HepG2 (cell line): ENCODE data around the gene ENG. TPM values are rescaled to one million over a fixed set of nuclear protein-coding genes. Genes with fewer than 3 reads are reported as not detected.

Experiments
- ATF7-NPFF ChIP-seq: sonication (generic); formaldehyde crosslinking; IDR thresholded peaks from 2 replicates; pipeline ENCODE4 v1.8.1; 2023; ENCODE audit warnings: mild to moderate bottlenecking, low read depth, missing genetic modification reagents, moderate library complexity
- HMG20A ChIP-seq: IDR thresholded peaks from 2 replicates; pipeline ENCODE4 v1.6.1; 2016; ENCODE audit warnings: borderline replicate concordance
- MTA1 ChIP-seq: sonication (generic); formaldehyde crosslinking; IDR thresholded peaks from 2 replicates; pipeline ENCODE4 v1.4.0; 2020; ENCODE audit warnings: missing genetic modification reagents, mild to moderate bottlenecking, borderline replicate concordance
- MYC ChIP-seq: sonication (generic); formaldehyde crosslinking; IDR thresholded peaks from 2 replicates; pipeline ENCODE4 v1.9.0; 2021; ENCODE audit warnings: missing genetic modification reagents, borderline replicate concordance
- NFYC ChIP-seq: IDR thresholded peaks from 2 replicates; pipeline ENCODE4 v1.6.1; 2016; ENCODE audit warnings: missing genetic modification reagents, missing compliant biosample characterization
- SUZ12 ChIP-seq: fragments of 150-350 bp; IDR thresholded peaks from 2 replicates; pipeline ENCODE4 v1.6.1; 2014; ENCODE audit warnings: low read depth, low read length
- TAF15 ChIP-seq: fragments of 200-400 bp; formaldehyde crosslinking; IDR thresholded peaks from one replicate; pipeline ENCODE4 v1.6.1; 2018; ENCODE audit warnings: mild to moderate bottlenecking, low read depth, low read length; ENCODE audit not compliant: poor library complexity, severe bottlenecking
- ZNF292 ChIP-seq: sonication (generic); formaldehyde crosslinking; IDR thresholded peaks from 2 replicates; pipeline ENCODE4 v1.8.1; 2022; ENCODE audit warnings: mild to moderate bottlenecking, low read depth, missing genetic modification reagents, borderline replicate concordance
- ZNF772 ChIP-seq: sonication (generic); formaldehyde crosslinking; IDR thresholded peaks from 2 replicates; pipeline ENCODE4 v1.5.0; 2020; ENCODE audit warnings: mild to moderate bottlenecking, missing genetic modification reagents
- ZSCAN25 ChIP-seq: sonication (generic); formaldehyde crosslinking; IDR thresholded peaks from 2 replicates; pipeline ENCODE4 v1.8.0; 2022; ENCODE audit warnings: mild to moderate bottlenecking, missing genetic modification reagents
- polyA plus RNA-seq, 8 experiments: library from polyadenylated mRNA; depleted of rRNA in 3 of 8; stranded (reverse) in 7 of 8; unstranded in 1 of 8; fragments of >200 nt; fragmentation: Illumina TruSeq in 4 of 8; extraction: Trizol in 4 of 8; gene quantifications; 2 replicates each; pipeline versions ENCODE4 v1.2.1 to v1.2.3, GENCODE V29; 2011 to 2016; ENCODE audit warnings: low read depth in 4 of 8, missing spikeins in 1 of 8, mixed read lengths in 1 of 8; ENCODE audit not compliant: insufficient read depth in 1 of 8
- total RNA-seq, 5 experiments: library from RNA; depleted of rRNA; stranded (reverse); fragments of >200 nt; fragmentation: Illumina TruSeq; extraction: Trizol; gene quantifications; 2 replicates each; pipeline ENCODE4 v1.2.3, GENCODE V29; 2016; ENCODE audit warnings: low read depth in 1 of 5
- TF ChIP-seq, protein P1 (sequence below), 2 experiments: fragments of 450-650 bp in 1 of 2; sonication (generic) in 1 of 2; formaldehyde crosslinking; IDR thresholded peaks; 2 replicates each; pipeline versions ENCODE4 v1.5.0 to v1.8.0; 2020 to 2022; ENCODE audit warnings: mild to moderate bottlenecking in 1 of 2, missing genetic modification reagents in 1 of 2
- TF ChIP-seq, protein P2 (sequence below): sonication (generic); formaldehyde crosslinking; IDR thresholded peaks from 2 replicates; pipeline ENCODE4 v1.8.0; 2023; ENCODE audit warnings: mild to moderate bottlenecking, missing genetic modification reagents
- TF ChIP-seq, protein P3 (sequence below): sonication (generic); formaldehyde crosslinking; IDR thresholded peaks from 2 replicates; pipeline ENCODE4 v1.9.0; 2022; ENCODE audit warnings: missing genetic modification reagents, mild to moderate bottlenecking, borderline replicate concordance
- TF ChIP-seq, protein P4 (sequence below): sonication (generic); formaldehyde crosslinking; IDR thresholded peaks from 2 replicates; pipeline ENCODE4 v1.5.1; 2020; ENCODE audit warnings: mild to moderate bottlenecking, missing genetic modification reagents, moderate library complexity
- TF ChIP-seq, protein P5 (sequence below): IDR thresholded peaks from 2 replicates; pipeline ENCODE4 v1.6.1; 2016
- TF ChIP-seq, protein P6 (sequence below), 2 experiments: IDR thresholded peaks; 2 replicates each; pipeline ENCODE4 v1.6.1; 2011 to 2012; ENCODE audit warnings: low read length in 2 of 2, borderline replicate concordance in 1 of 2, low read depth in 1 of 2, mild to moderate bottlenecking in 1 of 2, moderate library complexity in 1 of 2

Gene ENG
- total and polyA plus RNA-seq, 2 of the 13 experiments (the other 11 are each of a cell fraction or from before 2014, with no cell fraction given): 0.02 to 1.1 TPM

DNA sequence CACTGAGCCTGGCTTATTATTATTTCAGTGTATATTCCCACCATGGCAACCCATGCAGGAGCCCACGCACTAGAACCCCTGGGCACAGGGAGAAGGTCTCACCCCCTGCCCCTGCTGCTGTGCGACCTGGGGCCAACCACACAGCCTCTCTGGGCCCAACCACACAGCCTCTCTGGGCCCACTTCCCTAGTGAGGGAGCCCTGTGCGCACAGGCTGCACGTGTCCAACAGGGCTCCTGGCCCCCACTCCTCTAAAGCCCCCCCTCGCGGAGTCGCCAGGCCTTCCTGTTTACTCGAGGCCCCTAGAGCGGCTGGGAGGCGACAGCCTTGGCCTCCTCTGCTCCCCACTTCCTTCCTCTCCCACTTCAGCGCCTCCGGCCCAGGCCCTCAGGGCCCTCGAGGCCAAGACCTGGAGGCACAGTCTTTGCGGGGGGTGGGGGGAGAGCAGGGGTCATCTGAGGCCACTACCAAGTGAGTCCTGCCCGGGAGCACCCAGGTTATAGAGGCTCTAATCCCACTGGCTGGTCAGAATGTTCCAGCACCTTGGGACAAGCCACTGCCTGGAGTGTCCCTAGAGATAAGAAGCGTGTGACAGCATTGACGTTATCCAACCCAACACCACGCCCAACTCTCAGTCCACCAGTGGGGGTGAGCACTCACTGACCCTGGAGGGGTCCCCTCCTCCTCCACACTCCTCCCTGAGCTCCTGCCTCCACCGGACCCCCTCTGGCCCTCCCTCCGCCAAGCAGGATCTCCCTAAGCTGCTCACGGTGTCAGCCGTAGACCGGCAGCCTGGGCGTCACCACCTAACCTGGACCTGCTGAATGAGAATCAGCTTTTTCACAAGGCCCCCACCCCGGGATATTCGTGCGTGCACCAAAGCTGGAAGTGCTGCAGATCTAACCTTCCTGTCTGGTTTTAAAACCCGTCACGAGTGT lies 7.9 kb upstream of the ENG start (continued):
- peak; percentile 60; the same call in 1 of the 2 replicates for TF ChIP-seq MYC (CRISPR knock-in tag)
- peak; percentile 42; the same call in 1 of the 2 replicates for TF ChIP-seq ZSCAN25
- TF ChIP-seq SUZ12: no peak
- TF ChIP-seq ATF7-NPFF (CRISPR knock-in tag): peak; percentile 67
- 0 out of 2 replicates have a peak, but pooled peaks have one; percentile 14 for TF ChIP-seq HMG20A (CRISPR knock-in tag)
- TF ChIP-seq, protein P1, sequence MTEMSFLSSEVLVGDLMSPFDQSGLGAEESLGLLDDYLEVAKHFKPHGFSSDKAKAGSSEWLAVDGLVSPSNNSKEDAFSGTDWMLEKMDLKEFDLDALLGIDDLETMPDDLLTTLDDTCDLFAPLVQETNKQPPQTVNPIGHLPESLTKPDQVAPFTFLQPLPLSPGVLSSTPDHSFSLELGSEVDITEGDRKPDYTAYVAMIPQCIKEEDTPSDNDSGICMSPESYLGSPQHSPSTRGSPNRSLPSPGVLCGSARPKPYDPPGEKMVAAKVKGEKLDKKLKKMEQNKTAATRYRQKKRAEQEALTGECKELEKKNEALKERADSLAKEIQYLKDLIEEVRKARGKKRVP (CRISPR knock-in tag; IDR thresholded peaks at IDR 0.05): no peak
- TF ChIP-seq MTA1 (CRISPR knock-in tag): no peak; the same call in 1 of the 2 replicates
- TF ChIP-seq, protein P2, sequence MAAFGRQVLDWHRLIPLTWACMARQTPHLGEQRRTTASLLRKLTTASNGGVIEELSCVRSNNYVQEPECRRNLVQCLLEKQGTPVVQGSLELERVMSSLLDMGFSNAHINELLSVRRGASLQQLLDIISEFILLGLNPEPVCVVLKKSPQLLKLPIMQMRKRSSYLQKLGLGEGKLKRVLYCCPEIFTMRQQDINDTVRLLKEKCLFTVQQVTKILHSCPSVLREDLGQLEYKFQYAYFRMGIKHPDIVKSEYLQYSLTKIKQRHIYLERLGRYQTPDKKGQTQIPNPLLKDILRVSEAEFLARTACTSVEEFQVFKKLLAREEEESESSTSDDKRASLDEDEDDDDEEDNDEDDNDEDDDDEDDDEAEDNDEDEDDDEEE (CRISPR knock-in tag): no peak
- TF ChIP-seq ZNF772 (CRISPR knock-in tag): no peak
- no peak for TF ChIP-seq TAF15
- TF ChIP-seq, protein P3, sequence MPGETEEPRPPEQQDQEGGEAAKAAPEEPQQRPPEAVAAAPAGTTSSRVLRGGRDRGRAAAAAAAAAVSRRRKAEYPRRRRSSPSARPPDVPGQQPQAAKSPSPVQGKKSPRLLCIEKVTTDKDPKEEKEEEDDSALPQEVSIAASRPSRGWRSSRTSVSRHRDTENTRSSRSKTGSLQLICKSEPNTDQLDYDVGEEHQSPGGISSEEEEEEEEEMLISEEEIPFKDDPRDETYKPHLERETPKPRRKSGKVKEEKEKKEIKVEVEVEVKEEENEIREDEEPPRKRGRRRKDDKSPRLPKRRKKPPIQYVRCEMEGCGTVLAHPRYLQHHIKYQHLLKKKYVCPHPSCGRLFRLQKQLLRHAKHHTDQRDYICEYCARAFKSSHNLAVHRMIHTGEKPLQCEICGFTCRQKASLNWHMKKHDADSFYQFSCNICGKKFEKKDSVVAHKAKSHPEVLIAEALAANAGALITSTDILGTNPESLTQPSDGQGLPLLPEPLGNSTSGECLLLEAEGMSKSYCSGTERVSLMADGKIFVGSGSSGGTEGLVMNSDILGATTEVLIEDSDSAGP: peak; percentile 38; the same call in 1 of the 2 replicates
- TF ChIP-seq, protein P4, sequence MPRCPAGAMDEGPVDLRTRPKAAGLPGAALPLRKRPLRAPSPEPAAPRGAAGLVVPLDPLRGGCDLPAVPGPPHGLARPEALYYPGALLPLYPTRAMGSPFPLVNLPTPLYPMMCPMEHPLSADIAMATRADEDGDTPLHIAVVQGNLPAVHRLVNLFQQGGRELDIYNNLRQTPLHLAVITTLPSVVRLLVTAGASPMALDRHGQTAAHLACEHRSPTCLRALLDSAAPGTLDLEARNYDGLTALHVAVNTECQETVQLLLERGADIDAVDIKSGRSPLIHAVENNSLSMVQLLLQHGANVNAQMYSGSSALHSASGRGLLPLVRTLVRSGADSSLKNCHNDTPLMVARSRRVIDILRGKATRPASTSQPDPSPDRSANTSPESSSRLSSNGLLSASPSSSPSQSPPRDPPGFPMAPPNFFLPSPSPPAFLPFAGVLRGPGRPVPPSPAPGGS (CRISPR knock-in tag): 0 out of 2 replicates have a peak, but pooled peaks have one; percentile 53
- TF ChIP-seq, protein P5, sequence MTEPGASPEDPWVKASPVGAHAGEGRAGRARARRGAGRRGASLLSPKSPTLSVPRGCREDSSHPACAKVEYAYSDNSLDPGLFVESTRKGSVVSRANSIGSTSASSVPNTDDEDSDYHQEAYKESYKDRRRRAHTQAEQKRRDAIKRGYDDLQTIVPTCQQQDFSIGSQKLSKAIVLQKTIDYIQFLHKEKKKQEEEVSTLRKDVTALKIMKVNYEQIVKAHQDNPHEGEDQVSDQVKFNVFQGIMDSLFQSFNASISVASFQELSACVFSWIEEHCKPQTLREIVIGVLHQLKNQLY (CRISPR knock-in tag): peak; percentile 63
- no peak for TF ChIP-seq NFYC (CRISPR knock-in tag)
- no peak for TF ChIP-seq ZNF292 (CRISPR knock-in tag)
- TF ChIP-seq, protein P6, sequence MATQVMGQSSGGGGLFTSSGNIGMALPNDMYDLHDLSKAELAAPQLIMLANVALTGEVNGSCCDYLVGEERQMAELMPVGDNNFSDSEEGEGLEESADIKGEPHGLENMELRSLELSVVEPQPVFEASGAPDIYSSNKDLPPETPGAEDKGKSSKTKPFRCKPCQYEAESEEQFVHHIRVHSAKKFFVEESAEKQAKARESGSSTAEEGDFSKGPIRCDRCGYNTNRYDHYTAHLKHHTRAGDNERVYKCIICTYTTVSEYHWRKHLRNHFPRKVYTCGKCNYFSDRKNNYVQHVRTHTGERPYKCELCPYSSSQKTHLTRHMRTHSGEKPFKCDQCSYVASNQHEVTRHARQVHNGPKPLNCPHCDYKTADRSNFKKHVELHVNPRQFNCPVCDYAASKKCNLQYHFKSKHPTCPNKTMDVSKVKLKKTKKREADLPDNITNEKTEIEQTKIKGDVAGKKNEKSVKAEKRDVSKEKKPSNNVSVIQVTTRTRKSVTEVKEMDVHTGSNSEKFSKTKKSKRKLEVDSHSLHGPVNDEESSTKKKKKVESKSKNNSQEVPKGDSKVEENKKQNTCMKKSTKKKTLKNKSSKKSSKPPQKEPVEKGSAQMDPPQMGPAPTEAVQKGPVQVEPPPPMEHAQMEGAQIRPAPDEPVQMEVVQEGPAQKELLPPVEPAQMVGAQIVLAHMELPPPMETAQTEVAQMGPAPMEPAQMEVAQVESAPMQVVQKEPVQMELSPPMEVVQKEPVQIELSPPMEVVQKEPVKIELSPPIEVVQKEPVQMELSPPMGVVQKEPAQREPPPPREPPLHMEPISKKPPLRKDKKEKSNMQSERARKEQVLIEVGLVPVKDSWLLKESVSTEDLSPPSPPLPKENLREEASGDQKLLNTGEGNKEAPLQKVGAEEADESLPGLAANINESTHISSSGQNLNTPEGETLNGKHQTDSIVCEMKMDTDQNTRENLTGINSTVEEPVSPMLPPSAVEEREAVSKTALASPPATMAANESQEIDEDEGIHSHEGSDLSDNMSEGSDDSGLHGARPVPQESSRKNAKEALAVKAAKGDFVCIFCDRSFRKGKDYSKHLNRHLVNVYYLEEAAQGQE (IDR thresholded peaks at IDR 0.05; ENCODE audit: borderline replicate concordance in 1 of 2, low read depth in 1 of 2, low read length in 2 of 2): no peak
